ENCODE results near the gene MAP4K1. TPM values are rescaled to one million over a fixed set of nuclear protein-coding genes. Genes with fewer than 3 reads are reported as not detected.

Gene MAP4K1
- total RNA-seq, 1 experiment from 2014 or later, result 2.3 TPM

GRCh38 chr19:38617283-38617763 lies 430 bp downstream of the MAP4K1 start:
- no peaks in the 10 kb centered on the region for H4K20me1 ChIP-seq (ENCODE audit: low read length)
- H3K9ac ChIP-seq (ENCODE audit: low read length), result no peak overlapping the region
- no peak overlapping the region for H3K4me2 ChIP-seq (ENCODE audit: low read length)
- no peaks in the 10 kb centered on the region for H3K9me3 ChIP-seq (ENCODE audit: low read length)
- TF ChIP-seq EZH2 (IDR thresholded peaks at IDR 0.05; ENCODE audit: low read length, unreplicated experiment), result no peak
- TF ChIP-seq EZH2phosphoT487 (IDR thresholded peaks at IDR 0.05; ENCODE audit: borderline replicate concordance, low read length), result no peak
- TF ChIP-seq CTCF (conservative IDR thresholded peaks at IDR 0.05; ENCODE audit: low read depth, low read length), result no peak
- no peaks in the 10 kb centered on the region for H3K27me3 ChIP-seq (ENCODE audit: low read length)
- no TSS peak for BruUV-seq (replicated peaks)
- POLR2A ChIA-PET (ENCODE audit: unreplicated experiment), result no interaction called here
- H3K79me2 ChIP-seq (ENCODE audit: low read length), result peaks cover 24% of the 10 kb centered on the region
- H2AFZ ChIP-seq (ENCODE audit: low read length), result no peak overlapping the region
- DNase-seq (no peak), ATAC-seq (no peak)
- intact Hi-C loops (cut with micrococcal nuclease), result no loop called here
- peaks cover 14% of the 10 kb centered on the region for H3K4me1 ChIP-seq (ENCODE audit: insufficient read depth, low read length)
- H3K27ac ChIP-seq (ENCODE audit: low read length), result no peak overlapping the region
- no peak overlapping the region for H3K4me3 ChIP-seq (ENCODE audit: low read length)
- CTCF ChIA-PET, result no interaction called here
- H3F3A ChIP-seq (ENCODE audit: low read length, unreplicated experiment), result no peaks in the 10 kb centered on the region
- H3K9me2 ChIP-seq (replicated peaks; ENCODE audit: low read length), result no peaks in the 10 kb centered on the region
- no peaks in the 10 kb centered on the region; the same call in 1 of the 2 replicates for H3K36me3 ChIP-seq (ENCODE audit: low read depth, low read length)

GRCh38 chr19:38616265-38616664 lies 1.5 kb downstream of the MAP4K1 start:
- intact Hi-C loops (cut with micrococcal nuclease), result no loop called here
- CTCF ChIA-PET, result no interaction called here

More at GRCh38 chr19:38616265-38616664, 1.5 kb downstream of the MAP4K1 start:
- no peak overlapping the region for H3K4me3 ChIP-seq (ENCODE audit: low read length)
- no peaks in the 10 kb centered on the region for H3K27me3 ChIP-seq (ENCODE audit: low read length)
- peaks cover 21% of the 10 kb centered on the region for H3K79me2 ChIP-seq (ENCODE audit: low read length)
- no peaks in the 10 kb centered on the region for H3F3A ChIP-seq (ENCODE audit: low read length, unreplicated experiment)
- ATAC-seq, result no peak
- DNase-seq, result no peak
- no peaks in the 10 kb centered on the region for H3K9me3 ChIP-seq (ENCODE audit: low read length)
- TF ChIP-seq EZH2phosphoT487 (IDR thresholded peaks at IDR 0.05; ENCODE audit: borderline replicate concordance, low read length) (no peak), EZH2 (IDR thresholded peaks at IDR 0.05; ENCODE audit: low read length, unreplicated experiment) (no peak), CTCF (conservative IDR thresholded peaks at IDR 0.05; ENCODE audit: low read depth, low read length) (no peak)
- H3K4me1 ChIP-seq (ENCODE audit: insufficient read depth, low read length), result peaks cover 14% of the 10 kb centered on the region
- H3K9ac ChIP-seq (ENCODE audit: low read length), result no peak overlapping the region
- H3K36me3 ChIP-seq (ENCODE audit: low read depth, low read length), result no peaks in the 10 kb centered on the region; the same call in 1 of the 2 replicates
- no peak overlapping the region for H3K4me2 ChIP-seq (ENCODE audit: low read length)
- no peaks in the 10 kb centered on the region for H3K9me2 ChIP-seq (replicated peaks; ENCODE audit: low read length)
- no peak overlapping the region for H3K27ac ChIP-seq (ENCODE audit: low read length)
- POLR2A ChIA-PET (ENCODE audit: unreplicated experiment), result no interaction called here
- H2AFZ ChIP-seq (ENCODE audit: low read length), result no peak overlapping the region
- no TSS peak for BruUV-seq (replicated peaks)
- no peaks in the 10 kb centered on the region for H4K20me1 ChIP-seq (ENCODE audit: low read length)

Measured in PC-3 (cell line).